SHP77 (cell line): ENCODE measurements around the gene CCDC167.
A peak's percentile ranks its signal among the peaks of the same experiment; 100 is the strongest.
"Not testable (repeated sequence)": the region's sequence is repeated elsewhere in the genome, so short reads cannot be mapped to it uniquely, and the experiment has no call there.

Experiments used
- DNase-seq, 2 experiments: peaks; one replicate each; lab custom pipeline; 2025; lab: John Stamatoyannopoulos, UW

The CCDC167 gene

DNA sequence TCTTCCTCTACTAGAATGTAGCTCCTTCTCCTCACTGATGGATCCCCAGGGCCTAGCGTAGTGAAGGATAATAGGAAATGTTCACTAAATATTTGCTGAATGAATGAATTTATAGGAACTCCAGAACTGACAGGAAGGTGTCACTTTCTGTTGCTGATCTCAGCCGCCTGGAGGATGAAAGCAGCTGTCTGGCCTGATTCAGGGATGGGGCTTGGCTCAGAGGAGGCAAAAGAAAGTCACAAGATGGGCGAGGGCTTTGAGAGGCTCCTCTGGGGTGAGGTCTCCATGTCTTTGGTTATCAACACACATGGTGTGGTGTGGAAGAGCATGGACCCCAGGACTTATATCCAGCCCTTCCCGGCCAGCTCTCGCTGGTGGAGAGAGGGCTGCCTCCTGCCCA, 11.5 kb upstream of the CCDC167 start:
- no peak for DNase-seq

DNA sequence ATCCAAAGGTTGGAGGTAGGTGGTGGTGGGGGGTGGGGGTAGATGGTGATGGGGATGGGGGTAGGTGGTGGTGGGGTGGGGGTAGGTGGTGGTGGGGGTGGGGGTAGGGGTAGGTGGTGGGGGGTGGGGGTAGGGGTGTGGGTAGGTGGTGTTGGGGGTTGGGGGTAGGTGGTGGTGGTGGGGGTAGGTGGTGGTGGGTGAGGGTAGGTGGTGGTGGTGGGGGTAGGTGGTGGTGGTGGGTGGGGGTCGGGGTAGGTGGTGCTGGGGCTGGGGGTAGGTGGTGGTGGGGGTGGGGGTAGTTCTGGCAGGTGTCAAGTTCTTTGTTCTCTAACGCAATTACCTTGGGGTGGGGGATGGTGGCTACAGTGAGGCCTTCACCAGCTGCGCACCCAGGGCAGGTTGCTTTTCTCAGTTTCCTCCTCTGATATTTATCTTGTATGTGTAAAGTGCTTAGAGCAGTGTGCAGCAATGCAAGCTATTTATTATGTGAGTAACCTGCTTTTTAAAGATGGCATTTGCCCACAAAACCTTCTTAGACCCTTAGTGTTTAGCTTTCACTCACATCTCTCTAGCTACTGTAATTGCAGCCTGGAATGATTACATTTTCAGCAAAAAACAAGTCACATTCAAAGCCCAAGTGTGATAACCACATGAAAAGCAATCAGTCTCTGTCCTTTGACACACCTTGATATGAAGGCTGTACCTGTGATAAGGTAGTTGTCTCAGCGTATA, 8.2 kb upstream of the CCDC167 start:
- DNase-seq = no peak

DNA sequence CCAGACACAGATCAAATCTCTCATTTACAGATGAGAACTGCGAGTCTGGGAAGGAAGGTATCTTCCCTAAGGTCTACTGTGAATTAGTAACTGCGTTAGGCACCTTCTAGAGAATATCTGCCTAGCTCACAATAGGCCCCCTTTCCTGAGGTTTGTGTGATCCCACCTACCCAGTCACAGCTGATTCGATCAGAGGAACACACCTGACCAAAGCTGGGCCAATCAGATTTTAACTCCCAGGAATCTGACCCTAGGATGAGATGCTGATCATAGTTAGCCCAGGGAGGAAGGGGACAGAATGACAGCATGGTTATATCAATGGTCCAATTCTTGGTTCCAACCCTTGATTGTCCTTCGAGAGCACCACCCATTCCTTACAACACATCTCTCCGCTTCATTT, 7.4 kb upstream of the CCDC167 start:
- no peak for DNase-seq

DNA sequence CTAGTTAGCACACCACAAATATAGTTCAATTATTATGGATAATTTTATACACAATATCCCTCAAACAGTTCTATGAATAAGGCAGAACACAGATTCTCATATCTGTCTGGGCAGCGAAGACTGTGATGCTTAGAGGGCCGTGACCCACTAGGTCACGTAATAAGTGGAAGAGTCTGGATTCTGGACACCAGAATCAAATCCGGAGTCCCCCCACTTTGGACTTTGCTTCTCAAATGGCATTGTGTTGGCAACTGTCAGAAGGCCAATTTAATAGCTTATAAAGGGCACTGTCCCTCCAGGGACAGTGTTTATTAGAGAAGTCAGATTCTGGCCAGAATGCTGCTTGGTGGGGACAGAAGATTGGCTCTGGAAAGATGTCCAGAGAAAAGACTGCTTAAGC, 6.8 kb upstream of the CCDC167 start:
- no peak for DNase-seq

DNA sequence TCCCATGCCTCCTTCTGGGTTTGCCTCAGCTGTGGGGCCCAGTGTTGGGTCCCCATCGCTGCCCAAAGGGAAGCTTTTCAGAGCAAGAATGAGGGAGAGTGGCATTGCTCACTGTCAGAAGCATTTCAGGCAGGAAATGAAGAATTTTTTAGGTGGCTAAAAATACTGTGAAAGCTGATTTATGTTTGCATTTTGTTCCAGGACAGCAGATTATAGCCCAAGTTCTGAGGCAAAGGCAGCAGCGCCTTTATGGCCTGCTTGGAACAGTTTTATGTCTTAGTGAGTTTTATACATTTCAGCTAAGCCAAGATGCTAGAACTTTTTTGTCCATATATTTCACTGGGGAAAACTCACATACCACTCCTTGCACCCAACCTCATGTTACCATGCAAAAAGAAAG, 4.3 kb upstream of the CCDC167 start:
- no peak for DNase-seq

DNA sequence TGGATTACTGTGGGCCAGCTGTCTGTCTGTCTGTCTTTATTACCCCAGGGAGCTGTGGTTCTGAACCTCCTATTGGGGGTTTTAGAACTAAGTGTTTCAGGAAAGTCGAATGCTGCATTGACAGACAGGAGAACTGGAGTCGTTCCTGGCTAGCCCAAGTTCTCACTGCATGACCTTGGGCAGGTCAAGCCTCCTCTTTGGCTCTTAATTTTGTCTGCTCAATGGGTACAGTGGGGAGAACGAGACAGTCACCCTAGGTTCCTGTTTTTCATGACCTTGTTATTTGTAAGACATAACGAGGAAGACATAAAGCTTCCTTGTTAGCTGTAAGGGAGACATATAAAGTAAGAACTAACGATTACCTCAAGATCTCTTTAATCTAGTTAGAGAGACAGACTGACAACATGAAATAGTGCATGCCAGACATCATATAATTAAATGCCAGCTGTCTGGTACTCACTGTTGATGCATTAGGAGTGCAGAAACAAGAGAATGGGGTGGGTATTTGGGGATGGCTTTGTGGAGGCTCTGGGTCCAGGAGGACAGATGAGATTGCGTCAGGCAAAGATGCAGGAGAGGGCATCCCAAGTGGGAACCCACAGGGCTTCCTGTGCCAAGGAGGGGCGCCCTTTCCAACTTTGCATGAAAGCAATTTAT, 3.7 kb upstream of the CCDC167 start:
- DNase-seq = no peak

DNA sequence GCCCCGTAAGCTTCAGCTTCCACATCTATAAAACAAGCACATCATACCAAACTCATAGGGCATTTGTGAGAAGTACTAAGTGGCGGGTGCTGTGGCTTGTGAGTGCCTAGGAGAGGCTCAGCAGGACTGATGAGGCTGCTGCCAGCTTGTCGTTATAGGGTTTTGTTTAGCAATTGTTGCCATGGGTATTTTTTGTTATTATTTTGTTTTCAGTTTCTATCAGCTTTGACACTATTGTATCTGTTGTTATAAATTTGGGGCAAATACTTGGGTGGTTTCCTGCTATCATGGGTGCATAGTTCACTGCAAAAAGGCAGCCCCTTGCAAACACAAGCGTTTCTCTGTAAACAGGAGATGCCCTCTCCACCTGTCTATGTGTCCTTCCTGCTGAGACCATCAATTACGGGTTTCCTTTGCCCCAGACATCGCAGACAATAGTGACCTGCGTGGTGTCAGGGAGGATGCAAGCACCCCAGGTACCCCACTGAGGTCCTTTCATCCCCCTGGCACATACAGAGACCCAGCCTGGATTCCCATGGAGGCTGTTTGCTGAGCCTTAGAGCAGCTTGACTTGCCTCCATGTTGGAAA, 3.1 kb upstream of the CCDC167 start:
- DNase-seq = peak in 1 of 2 experiments; percentile 22

DNA sequence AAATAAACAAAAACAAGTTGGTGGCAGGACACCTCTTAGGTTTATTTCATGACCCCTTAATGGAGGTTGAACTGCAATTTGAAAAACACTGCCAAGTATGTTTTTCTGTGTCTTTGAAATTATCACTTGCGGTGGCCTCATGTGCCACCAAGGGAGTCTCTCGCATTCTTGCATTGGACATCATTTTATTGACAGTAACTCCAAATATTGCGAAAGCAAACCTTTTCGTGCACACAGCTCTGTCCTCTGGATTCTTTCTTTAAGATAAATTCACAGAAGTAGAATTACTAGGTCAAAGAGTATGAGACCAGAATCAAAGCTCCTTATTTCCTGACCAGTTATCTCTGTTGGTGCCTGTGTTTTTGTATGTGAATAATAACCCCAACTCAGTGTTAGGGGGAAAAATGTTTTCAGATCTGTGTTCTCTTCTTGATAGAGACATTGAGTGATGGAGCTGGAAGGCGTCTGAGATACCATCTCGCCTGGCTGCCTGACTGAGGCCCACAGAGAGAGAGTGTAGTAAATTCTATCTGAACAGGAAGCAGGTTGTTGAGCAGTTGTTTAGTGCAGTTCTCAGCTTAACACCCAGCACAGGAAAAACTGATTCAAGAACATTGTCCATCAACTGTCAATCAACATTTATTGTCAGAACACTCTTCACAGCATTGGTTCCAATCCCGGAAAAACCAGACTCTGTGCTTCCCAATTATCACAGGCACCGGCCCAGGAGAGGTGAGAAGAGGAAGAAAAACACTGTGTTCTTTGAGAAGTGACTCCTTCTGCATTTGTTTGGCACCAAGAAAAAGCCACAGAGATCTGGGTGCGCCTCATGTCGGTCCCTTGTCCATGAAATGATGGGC, 2.2 kb upstream of the CCDC167 start:
- no peak for DNase-seq

DNA sequence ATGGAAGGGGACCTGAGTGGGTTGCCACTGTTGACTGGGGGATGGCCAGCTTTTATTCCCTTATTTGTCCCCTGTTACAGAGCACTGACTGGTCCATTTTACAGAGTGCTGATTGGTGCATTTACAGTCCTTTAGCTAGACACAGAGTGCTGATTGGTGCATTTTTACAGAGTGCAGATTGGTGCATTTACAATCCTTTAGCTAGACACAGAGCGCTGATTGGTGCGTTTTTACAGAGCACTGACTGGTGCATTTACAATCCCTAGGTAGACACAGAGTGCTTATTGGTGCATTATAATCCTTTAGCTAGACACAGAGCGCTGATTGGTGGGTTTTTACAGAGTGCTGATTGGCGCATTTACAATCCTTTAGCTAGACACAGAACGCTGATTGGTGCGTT, 1.2 kb upstream of the CCDC167 start:
- DNase-seq = not testable (repeated sequence)

DNA sequence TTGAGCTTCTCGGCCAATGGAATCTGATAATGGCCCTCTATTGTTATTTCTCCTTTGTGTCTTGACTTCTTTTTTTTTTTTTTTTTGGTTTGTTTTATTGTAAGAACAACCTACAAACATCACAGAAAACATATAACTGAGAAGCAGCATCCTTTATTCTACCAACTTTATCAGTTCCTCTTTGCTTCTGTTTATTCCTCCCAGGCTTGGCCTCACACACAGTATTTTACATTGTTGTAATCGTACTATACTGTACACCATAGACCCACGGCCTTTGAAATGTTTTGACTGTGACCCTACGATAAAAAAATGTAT, 558 bp upstream of the CCDC167 start:
- DNase-seq = no peak

DNA sequence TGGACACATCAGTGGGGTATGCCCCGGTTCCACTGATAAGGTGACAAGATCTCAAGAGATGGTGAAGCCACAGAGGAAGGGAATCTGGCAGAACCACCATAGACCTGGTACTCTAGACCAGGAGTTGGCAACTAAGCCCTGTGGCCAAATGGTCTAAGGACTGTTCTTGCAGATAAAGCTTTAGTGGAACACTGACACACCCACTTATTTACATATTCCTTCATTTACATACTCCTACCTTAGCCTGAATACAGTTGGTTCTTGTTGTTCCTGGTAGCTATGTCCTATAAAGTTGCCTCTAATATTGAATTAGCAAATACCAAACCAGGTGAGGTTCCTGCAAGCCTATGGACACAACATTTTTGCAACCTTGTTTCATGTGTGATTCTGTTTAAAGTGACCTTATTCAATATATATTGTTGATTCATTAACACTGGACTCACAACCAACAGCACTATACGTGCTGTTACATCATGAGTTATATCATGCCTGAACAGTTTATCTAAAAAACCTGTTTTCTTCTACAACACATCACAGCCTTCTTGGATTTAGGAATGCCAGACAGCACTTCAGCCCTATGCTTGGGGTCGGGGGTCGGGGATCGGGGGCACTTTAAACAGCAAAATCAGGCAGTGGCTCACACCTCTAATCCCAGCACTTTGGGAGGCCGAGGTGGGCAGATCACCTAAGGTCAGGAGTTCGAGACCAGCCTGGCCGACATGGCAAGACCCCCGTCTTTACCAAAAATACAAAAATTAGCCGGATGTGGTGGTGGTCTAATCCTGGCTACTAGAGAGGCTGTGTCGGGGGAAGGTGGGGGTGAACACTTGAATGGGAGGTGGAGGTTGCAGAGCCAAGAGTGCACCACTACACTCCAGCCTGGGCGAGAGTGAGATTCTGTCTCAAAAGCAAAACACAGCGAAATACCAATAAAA, 2.5 kb downstream of the CCDC167 start:
- DNase-seq = no peak

DNA sequence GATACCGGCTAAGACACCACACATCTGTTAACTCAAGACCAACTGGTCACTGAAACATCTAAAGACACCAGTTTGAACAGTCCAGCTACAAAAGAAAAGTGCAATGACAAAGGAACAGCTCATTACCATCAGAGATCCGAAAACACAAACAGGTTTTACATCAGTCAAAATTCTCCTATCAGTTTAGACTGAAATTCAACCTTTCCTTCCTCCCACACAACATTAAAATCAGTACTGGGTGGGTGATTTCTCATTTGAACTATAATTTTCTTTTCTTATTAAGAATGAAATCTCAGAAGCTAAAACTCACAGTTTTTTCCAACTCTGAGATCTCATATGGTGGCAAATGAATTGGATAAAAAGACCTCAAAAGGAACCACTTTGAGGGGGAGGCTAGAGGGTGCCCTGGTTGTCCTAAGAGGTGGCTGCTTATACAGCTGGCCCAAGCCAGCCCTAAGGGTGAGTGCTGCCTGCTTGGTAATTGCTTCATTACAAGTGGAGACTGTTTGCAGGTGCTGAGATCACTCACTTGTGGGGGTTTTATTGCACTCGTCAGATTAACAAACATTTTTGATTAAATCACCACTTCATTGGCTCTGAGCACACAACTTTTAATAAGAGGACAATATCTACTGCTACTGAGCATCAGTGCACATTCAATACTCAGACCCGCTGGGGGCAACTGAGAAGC, 4.3 kb downstream of the CCDC167 start:
- peak; percentile 43 to 57 for DNase-seq

DNA sequence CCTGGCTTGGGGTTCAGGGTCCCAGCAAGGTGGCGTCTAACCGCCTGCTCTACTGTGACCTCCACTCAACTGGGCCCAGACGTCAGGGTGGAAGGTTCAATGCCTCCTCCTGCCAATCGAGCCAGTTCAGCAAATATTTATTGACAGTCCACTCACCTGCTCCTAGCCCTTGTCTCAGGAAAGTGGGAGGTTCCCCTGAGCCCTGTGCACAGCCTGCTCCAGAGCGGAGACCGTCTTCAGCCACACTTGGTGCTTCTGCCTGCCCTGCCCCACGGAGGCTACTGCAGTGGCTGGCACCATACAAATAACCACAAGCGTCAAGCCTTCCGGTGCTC, 6.1 kb downstream of the CCDC167 start:
- DNase-seq = peak in 1 of 2 experiments; percentile 43

DNA sequence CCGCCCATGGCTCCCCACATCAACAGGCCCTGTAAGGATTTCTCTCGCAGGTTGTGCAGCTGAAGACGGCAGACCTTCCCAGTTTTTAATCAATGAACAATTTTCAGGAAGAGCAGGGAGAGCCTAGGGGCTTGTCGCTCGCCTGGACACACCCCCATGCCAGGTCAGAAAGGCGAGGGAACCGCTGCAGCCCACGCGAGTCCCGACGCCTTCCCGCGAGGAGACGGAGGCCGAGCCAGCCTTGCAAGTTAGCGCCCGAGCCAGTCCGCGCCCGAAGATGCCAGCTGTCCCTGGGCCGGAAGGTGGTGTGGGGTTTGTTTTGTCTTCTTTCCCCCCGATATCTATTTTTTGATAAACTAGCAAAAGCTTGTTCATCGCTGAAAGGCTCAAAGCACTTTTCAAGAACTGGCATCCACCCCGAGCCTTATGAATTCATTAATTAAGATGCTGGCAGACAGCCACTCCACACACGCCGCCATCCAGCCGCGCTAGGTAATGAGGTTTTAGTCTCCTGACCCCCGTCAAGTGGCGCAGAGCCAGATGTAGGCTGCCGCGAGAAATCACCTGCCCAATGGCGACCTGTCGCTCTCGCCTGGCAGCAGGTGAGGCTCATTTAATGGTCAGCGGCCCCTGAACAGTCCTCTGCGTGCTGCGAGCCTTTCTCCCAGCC, 6.6 kb downstream of the CCDC167 start:
- peak; percentile 45 to 63 for DNase-seq

DNA sequence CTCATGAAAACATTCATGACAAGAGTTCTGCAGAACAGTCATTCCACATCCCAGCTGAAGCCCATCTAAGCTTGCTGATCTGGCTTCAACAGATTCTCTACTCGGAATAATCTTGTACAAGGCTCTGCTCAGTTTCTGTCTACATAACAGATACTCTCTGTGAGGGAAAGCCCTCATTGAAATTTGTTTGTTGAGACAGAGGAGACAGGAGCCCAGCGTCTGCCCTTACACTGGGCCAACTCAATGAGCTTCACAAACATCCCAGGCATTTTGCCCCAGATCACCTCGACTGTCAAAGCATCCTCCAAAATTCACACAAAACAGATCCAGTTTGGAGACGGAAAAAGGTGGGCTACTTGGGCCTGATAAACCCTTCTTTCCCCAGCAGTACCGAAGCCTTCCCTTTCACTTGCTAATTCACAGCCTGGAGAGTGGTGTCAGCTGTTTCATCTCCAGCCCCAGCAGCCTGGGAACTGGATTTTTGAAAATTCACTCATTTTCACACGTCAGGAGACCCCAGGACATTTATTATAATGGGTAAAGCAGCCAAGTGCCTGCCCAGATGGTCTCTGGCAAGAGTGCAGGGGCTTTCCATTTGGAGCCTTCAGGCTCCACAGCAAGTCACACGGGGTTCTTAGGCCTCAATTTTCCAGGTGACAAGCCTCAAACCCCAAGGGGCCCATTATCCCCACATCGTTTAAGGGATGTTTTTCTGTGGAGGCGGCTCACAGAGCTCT, 7.3 kb downstream of the CCDC167 start:
- DNase-seq = no peak

DNA sequence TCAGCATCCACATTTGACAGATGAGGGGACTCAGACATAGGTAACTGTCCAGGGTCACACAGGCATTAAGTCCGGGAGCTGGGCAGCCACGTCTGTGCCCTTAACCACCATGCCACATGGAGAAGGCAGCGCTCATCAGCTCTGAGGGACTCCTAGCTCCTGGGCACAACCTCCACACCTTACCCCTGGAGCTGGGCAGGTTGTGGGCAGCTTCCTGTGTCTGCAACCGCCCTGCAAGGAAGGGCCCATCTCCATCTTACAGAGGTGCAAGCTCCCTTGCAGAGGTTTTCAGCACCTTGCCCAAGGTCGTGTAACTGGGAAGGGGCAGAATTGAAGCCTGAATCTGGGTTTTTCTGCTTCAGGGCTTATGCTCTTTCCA, 7.9 kb downstream of the CCDC167 start:
- no peak for DNase-seq

DNA sequence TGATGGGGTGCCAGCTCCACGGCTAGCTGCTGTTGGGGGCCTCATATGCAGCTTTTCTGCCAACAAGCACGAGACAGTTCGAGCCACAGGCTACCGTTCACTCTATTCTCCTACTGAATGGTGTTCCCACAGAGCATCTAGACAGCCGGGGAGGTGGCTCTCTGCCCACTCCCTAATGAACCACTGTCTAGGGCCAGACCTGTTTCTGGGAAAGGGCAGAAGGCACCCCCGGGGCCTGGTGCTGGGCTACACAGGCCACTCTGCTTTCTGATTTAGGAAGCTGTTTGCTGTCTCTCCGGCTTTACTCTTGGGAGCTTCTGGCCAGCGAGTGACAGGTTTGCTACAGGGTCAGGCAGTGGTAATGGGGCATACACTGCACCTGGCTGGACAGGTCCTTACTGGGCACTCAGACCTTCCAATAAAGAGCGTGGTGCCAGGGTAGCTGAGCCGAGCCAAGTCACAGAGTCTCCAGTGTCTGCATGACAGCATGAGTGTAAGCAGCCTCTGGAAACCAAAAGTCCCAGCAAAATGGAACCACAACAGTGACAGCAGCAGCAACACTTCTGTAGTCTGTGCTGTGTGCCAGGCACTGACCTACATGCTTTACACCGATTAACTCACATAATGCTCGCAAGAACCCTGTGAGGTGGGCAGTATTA, 8.4 kb downstream of the CCDC167 start:
- no peak for DNase-seq

DNA sequence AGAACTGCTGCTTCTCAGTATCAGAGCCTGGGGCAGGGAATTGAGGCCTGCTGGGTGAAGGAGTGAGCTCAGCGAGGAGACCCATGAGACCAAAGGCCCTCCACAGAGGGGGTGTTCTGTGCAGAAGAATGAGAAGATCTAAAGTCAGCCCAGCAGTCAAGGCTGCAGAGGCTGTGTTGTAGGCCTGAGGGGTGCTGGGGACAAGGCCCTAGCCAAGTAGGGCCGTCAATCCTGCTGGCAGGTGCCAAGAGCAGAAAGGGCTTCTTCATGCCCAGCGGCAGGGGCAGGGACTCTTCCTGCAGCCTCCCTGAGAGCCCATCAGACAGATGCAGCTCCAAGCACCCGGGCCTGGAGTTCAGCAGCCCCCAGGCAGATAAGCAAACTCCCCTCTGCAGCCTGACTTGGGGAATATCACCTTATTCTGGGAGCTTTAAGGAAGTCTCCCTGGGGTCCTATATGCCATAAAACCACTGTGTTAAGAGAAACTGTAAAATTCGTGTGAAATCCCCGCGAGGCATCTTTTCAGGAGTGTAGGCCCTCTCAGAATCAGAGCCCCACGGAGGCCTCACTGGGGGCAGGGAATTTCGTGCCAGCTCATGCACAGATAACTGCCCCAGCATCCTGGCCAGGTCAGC, 9.0 kb downstream of the CCDC167 start:
- no peak for DNase-seq
